ENCODE measurements around the gene AKAIN1.

Gene AKAIN1

GRCh38 chr18:5159080-5159479, 38.0 kb downstream of the AKAIN1 start:
- no peak for DNase-seq (ENCODE audit: low spot score)

DNA sequence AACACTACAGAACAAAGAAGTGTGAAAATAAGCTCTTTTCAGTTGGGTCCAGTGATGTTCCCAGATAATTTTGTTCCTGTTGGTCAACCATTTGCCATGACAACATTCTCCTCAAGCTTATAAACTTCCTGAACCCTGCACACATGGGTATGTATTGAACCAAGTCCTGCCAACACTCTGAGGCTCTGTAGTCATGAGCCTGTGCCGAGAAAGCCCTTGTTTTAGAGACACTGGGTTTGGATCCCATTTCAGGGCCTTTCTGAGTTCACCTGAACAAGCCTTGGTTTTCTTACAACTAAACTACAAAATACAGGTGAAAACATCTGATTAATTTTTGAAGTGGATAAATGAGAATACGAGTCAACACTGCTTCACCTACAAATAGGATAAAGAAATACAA, 38.5 kb downstream of the AKAIN1 start:
- DNase-seq (ENCODE audit: low spot score) = no peak

DNA sequence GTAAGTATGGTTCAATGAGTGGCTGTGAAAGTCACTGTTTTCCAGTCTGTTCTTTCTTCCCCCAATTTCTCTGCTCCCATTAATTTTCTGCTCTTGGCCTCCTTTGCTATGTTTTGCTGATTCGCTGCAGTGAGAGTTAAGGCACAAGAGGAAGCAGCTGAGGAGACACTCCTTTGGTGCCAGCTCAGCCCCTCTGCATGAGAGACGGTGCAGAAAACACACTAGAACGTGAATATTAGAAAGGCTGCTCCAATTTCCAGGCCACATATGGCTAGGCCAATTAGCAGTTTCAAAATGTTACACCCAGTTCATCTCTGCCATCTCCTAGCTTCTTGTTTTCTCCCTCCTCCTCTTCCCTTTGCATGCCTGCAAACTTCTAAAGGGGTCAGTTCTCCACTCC, 38.9 kb downstream of the AKAIN1 start:
- DNase-seq (ENCODE audit: low spot score) = no peak

DNA sequence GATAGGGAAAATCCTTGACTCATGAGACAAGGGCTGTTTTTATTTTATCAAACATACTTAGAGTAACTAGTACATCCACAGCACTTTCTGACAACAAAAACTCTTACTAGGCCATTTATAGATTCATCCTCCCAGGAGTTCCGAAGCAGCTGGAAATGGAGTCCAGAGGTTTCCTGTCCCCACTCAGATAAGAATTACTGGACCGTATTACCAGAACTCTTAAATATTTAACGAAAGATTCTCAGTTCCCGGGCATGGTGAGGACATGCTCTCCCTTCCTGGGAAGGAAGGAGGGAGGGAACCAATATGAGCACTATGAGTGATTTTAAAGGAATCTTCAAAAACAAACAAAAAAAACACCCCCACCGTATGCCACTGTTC, 41.2 kb downstream of the AKAIN1 start:
- no peak for DNase-seq (ENCODE audit: low spot score)

GRCh38 chr18:5155218-5155906, 41.7 kb downstream of the AKAIN1 start:
- no peak for DNase-seq (ENCODE audit: low spot score)

DNA sequence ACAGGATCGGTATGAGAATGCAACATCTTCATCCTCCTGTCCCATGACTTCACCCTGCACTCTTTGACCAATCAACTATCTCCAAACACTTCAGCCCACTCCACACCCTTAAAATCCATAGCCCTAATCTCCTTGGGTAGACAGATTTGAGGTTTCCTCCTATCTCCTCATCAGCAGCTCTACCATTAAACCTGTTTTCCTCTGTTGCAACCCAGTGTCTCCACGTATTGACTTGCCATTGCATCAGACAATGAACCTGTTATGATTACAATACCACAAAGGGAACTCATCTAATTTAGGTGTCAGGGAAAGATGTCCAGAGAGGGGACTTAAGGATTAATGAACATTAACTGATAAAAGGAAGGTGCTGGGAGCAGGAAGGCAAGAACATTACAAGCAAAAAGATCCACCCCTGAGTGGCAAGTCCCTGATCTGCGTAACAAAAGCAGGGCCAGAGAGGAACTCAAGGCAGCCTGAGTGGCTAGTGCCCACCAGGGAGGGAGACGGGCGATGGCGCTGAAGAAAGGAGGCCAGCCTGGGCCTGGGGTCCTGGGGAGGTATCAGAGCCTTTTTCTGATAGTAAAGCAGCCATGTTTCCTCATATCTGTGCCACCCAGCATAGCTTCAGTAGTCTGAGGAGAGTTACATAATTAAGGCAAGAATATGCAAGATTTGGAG, 44.6 kb downstream of the AKAIN1 start:
- no peak for DNase-seq (ENCODE audit: low spot score)

DNA sequence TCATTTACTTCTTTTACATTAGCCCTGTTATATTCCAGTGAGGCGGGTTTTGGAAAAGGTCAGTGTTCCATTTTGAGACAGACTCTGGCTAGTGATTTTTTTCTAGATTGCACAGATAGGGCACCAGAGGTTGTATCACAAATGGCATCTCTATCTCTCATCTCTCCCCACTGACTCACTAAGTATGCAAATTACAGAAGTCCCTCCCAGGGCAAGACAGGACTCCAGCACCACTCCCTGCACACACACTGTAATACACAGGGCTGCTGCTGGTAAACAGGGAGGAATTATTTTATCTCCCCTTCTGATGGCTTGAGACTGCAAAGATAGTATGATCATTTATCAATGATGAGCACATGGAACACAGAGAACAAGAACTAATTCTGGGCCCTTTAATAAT, 46.2 kb downstream of the AKAIN1 start:
- no peak for DNase-seq (ENCODE audit: low spot score)

DNA sequence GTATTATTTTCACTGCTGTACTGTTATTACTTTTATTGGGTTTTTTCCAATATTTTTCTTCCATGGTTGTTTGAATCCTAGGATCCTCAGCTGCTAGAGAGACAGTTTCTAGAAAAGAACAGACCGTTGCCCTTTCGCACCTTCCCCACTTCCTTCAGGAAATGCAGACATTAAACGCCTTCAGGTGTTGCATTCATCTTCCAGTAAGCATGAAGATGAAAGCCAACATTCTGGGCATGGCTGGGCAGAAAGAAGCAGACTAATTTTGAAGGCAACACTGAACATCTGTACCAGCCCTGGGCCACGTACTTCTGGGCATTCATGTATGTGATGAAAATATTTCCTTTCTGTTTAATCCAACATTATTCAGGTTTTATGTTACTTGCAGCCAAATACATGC, 51.0 kb downstream of the AKAIN1 start:
- DNase-seq (ENCODE audit: low spot score) = no peak

DNA sequence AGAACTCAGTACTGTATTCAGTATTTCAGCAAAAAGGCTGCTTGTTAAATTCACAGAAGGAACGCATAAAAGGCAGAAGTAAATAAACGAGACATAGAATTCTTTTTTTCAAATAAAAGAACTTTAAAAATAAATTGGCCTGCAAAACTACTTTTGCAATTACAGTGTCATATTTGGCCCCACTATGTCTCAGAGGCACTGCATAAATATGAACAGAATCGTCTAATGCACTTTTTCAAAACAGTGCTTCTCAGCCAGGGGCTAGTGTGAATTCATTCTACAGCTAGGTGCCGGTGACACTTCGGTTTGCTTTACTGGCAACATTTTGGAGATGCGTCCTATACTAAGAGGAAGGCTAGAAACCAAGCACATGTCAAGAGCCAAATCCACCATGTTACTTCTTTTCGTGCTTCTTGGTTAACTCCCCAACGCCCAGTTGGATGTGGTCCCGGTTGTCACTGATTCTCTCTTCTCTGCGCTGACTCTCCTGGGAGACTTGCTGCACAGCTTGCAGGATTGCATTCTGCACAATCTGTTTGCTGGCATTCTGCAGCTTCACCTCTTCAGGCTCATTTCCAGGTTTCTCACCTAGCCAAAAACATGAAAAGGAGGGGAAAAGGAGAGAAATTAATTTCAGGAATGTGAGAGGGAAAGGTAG, 51.8 kb downstream of the AKAIN1 start:
- DNase-seq (ENCODE audit: low spot score) = no peak

GRCh38 chr18:5144629-5145028, 52.4 kb downstream of the AKAIN1 start:
- DNase-seq (ENCODE audit: low spot score) = no peak

GRCh38 chr18:5142859-5143258, 54.2 kb downstream of the AKAIN1 start:
- DNase-seq (ENCODE audit: low spot score) = no peak

- DNase-seq (ENCODE audit: low spot score) = no peak
These were observed 54.9 kb downstream of the AKAIN1 start for GRCh38 chr18:5142131-5142530.

DNA sequence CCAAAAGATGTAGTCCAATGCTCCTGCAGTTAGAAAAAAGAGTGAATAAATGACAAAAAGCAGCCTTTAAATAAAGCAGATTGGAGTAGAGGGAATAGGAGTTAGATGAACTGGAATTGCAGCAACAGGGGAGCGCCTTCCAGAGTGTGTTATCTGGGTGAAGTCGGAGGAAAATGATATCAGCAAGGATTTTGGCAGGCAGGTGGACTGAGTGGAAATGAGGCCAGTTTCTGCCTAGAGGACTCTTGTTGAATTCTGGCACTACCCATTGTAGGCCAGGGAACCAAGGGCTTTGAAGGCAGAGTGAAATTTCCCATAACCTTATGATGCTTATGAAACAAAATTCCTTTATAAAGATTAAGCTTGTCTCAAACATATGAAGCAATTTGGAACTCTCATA, 59.8 kb downstream of the AKAIN1 start:
- DNase-seq (ENCODE audit: low spot score) = no peak

DNA sequence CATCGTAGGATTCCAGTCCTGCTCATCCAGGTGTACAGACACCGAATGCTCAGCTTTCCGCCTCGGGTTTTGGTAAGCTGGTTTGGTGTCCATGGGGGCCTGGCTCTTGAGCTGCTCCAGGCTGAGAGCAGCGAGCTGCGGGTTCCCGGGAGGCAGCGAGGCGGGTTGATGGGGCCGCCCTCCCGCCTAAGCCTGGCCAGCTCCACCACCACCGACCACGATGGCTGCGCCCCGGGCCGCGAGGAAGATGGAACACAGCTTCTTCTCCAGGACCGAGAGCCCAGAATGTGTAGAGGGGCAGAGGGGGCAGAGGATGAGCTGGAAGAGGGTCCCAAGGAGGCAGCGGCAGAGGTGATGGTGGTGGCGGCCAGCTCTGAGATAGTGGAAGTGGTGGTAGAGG, 64.1 kb downstream of the AKAIN1 start:
- no peak for DNase-seq (ENCODE audit: low spot score)

DNA sequence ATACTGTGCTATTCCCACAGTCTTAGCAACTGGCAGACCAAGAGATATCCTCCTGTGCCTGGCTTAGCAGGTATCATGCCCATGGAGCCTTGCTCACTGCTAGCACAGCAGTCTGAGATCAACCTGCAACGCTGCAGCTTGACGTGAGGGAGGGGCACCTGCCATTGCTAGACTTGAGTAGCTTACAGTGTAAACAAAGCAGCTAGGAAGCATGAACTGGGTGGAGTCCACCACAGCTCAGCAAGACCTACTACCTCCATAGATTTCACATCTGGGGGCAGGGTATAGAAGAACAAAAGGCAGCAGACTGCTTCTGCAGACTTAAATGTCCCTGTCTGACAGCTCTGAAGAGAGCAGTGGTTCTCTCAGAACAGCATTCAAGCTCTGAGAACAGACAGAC, 74.8 kb downstream of the AKAIN1 start:
- DNase-seq (ENCODE audit: low spot score) = no peak

DNA sequence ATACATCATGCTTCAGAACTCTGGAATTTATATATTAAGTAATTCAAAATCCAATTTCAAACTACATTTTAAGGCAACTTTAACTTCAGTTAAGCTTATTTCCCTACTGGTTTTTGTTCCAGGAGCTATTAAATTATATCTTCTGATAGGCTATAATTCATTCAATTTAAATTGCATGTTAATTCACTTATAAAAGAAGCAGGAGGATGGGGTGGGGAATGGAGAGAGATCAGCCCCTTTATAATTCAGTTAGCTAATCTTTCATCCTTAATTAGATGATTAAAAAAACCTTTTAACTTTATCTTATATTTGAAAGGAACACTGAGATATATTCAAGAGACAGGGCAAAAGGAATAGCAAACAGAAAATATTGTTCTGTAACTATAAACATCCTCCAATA, 86.8 kb downstream of the AKAIN1 start:
- no peak for DNase-seq (ENCODE audit: low spot score)

DNA sequence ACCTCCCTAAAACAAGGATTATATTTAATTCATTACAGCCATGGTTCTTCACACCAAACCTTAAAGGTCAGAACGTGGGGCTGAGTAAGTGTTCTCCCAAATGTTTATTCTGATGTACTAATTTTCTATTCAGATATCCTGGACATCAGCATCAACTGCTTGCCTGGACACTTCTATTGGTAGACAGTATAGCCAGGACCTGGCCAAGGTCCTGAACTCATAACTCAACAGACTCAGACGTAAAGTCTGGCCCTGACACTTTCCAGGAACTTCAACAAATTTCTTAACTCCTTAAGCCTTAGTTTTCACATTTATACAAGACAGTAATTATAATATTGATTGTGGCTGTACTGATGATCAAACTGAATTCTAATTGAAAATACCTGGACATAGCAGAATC, 89.1 kb downstream of the AKAIN1 start:
- DNase-seq (ENCODE audit: low spot score) = no peak

GRCh38 chr18:5106730-5107129, 90.3 kb downstream of the AKAIN1 start:
- DNase-seq (ENCODE audit: low spot score) = no peak

DNA sequence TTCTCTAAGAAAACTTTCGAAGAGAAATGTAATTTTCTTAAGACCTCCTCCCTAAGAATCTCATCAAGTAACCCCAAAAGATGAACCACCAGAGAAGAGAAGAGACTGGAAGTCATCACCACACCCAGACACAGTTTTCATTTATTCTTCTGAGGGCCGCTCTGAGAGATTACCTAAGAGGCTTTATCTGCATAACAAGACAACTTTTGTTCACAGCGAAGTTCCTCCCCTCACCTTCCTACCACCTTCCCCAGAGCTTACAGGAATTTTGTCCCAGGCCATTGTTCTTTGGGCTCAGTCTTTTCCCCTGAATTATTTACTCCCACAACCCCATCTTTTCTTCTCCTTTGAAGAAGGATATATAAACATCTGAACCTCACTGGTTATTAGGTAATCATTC, 92.8 kb downstream of the AKAIN1 start:
- DNase-seq (ENCODE audit: low spot score) = no peak

GRCh38 chr18:5103693-5104092, 93.4 kb downstream of the AKAIN1 start:
- DNase-seq (ENCODE audit: low spot score) = no peak

- no peak for DNase-seq (ENCODE audit: low spot score)
These were observed 93.8 kb downstream of the AKAIN1 start for GRCh38 chr18:5103286-5103685.

DNA sequence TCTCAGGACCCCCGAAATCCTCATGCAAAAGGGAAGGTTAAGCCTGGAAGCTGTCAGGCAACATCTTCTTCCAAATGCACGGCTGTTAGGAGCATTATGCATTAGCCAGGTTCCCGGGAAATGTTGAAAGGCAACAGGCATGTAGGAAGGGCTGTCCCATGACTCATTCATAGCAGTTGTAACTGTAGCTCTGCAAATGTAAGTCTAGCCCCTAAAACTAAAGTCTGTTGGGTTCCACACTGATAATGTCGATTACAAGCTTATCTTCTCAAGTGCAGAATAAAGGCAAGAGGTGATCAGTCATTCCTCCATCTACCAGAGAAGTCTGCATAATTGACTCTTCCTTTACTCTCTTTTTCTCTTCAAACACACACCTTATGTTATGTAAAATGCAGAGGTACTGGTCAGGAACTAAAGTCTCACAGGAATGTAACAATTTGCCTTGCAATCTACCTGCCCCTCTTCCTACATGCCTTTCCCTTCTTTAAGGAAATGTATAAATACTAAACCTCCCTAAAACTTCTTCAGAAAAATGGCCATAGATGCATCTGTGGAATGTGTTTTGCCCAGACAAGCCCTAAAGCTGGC, 99.8 kb downstream of the AKAIN1 start:
- DNase-seq (ENCODE audit: low spot score) = no peak

GRCh38 chr18:5095239-5095638, 101.8 kb downstream of the AKAIN1 start:
- DNase-seq (ENCODE audit: low spot score) = no peak
